ENCODE measurements around the gene FJX1.

The FJX1 gene

DNA sequence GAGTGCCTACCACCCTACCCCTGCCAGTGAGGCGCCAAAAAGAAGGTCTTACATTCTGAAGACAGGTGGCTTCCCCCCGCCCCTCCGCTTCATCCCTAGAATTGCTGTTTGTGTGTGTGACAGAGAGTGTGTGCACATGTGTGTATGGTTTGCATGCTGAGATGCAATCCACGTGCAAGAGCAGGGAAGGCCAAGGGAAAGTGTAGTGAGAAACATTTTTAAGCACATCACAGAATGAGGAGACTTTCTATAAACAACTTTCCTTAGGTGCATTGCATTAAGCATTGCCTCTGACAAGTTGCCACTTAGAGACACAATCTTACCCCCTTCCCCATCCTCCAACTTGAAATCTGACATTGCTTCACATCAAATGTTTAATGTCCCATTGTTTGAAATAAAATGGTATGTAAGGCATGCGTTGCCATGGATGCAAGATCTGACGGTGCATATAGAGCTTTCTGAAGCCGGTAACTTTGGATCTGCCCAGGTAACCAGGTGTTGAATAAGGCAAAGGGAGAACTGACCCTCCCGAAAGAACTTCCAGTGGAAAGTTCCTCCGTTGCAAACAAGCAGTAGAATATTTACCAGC lies 21.4 kb downstream of the FJX1 start:
- Histone ChIP-seq H3K36me3 (no peaks in the 10 kb centered on the region), H3K4me1 (no peaks in the 10 kb centered on the region), H3K4me3 (ENCODE audit: low read depth, low read length) (no peak overlapping the region), H3K9me3 (no peaks in the 10 kb centered on the region), H3K27me3 (no peaks in the 10 kb centered on the region)
- no peak for TF ChIP-seq CTCF (IDR thresholded peaks at IDR 0.05; ENCODE audit: low read depth, low read length)
- no peak for DNase-seq

GRCh38 chr11:35641171-35641897 lies 23.1 kb downstream of the FJX1 start:
- H3K9me3 ChIP-seq, result no peaks in the 10 kb centered on the region
- TF ChIP-seq CTCF (IDR thresholded peaks at IDR 0.05; ENCODE audit: low read depth, low read length), result no peak
- DNase-seq, result no peak
- no peak overlapping the region for H3K4me3 ChIP-seq (ENCODE audit: low read depth, low read length)
- H3K4me1 ChIP-seq, result no peaks in the 10 kb centered on the region
- H3K36me3 ChIP-seq, result no peaks in the 10 kb centered on the region
- H3K27me3 ChIP-seq, result no peaks in the 10 kb centered on the region

DNA sequence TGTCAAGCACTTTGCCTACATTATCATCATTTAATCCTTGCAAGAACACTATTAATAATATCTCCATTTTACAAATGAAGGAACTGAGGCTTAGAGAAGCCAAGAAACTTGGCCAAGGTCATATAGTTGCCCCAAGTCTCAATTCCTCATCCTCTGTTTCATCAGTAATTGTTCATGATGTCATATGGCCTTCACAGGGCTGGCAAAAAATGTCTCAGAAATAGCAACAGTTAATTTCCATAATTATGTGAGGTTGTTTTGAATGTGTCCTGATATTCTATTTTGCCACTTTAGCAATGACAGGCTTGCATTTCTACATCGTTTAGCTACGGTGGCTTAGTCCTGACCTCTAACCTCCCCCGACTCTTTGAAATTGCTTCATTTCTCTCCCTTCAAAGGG lies 23.7 kb downstream of the FJX1 start:
- no peaks in the 10 kb centered on the region for H3K27me3 ChIP-seq
- no peaks in the 10 kb centered on the region for H3K9me3 ChIP-seq
- H3K36me3 ChIP-seq, result no peaks in the 10 kb centered on the region
- DNase-seq, result no peak
- H3K4me3 ChIP-seq (ENCODE audit: low read depth, low read length), result no peak overlapping the region
- H3K4me1 ChIP-seq, result no peaks in the 10 kb centered on the region
- no peak for TF ChIP-seq CTCF (IDR thresholded peaks at IDR 0.05; ENCODE audit: low read depth, low read length)

DNA sequence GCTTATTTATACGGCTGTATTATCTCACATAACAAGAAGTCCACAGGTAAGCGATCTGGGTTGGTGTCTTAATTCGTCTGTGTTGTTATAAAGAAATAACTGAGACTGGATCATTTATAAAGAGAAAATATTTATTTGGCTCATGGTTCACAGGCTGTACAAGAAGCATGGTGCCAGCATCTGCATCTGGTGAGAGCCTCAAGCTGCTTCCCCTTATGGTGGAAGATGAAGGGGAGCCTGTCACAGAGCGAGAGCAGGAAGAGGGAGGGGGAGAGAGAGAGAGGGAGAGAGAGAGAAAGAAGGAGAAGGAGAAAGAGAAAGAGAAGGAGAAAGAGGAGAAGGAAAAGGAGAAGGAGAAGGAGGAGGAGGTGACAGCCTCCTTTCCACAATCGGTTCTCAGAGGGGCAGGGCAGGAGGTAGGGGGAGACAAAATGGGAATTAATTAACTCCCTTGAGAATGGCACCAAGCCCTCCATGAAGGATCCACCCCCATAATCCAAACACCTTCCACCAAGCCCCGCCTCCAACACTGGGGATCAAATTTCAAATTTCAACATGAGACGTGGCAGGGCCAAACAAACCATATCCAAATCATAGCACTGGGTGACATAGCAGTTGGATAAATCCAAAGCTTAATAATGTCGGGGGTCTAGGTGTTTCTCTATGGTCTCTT lies 29.3 kb downstream of the FJX1 start:
- TF ChIP-seq CTCF (IDR thresholded peaks at IDR 0.05; ENCODE audit: low read depth, low read length), result no peak
- Histone ChIP-seq H3K4me3 (ENCODE audit: low read depth, low read length) (no peak overlapping the region), H3K36me3 (no peaks in the 10 kb centered on the region), H3K4me1 (no peaks in the 10 kb centered on the region), H3K27me3 (no peaks in the 10 kb centered on the region), H3K9me3 (no peaks in the 10 kb centered on the region)
- no peak for DNase-seq

- no peak for TF ChIP-seq CTCF (IDR thresholded peaks at IDR 0.05; ENCODE audit: low read depth, low read length)
- no peaks in the 10 kb centered on the region for H3K36me3 ChIP-seq
- H3K9me3 ChIP-seq, result no peaks in the 10 kb centered on the region
- H3K4me1 ChIP-seq, result no peaks in the 10 kb centered on the region
- H3K4me3 ChIP-seq (ENCODE audit: low read depth, low read length), result no peak overlapping the region
- DNase-seq, result no peak
- no peaks in the 10 kb centered on the region for H3K27me3 ChIP-seq
These were observed 31.7 kb downstream of the FJX1 start for GRCh38 chr11:35650006-35650405.

GRCh38 chr11:35650467-35650866 lies 32.2 kb downstream of the FJX1 start:
- Histone ChIP-seq H3K27me3 (no peaks in the 10 kb centered on the region), H3K9me3 (no peaks in the 10 kb centered on the region), H3K36me3 (no peaks in the 10 kb centered on the region), H3K4me3 (ENCODE audit: low read depth, low read length) (no peak overlapping the region), H3K4me1 (no peaks in the 10 kb centered on the region)
- DNase-seq, result no peak
- no peak for TF ChIP-seq CTCF (IDR thresholded peaks at IDR 0.05; ENCODE audit: low read depth, low read length)
